GM19463 (cell line): ENCODE measurements around the gene CLNK.
A peak's percentile ranks its signal among the peaks of the same experiment; 100 is the strongest.
"Not testable (repeated sequence)": the region's sequence is repeated elsewhere in the genome, so short reads cannot be mapped to it uniquely, and the experiment has no call there.

Experiments
- ATAC-seq: cut with Tn5 transposase; IDR thresholded peaks from one replicate; pipeline ENCODE4 v1.9.1; 2021; ENCODE audit warnings: mild to moderate bottlenecking, moderate library complexity; ENCODE audit not compliant: unreplicated experiment

The CLNK gene

DNA sequence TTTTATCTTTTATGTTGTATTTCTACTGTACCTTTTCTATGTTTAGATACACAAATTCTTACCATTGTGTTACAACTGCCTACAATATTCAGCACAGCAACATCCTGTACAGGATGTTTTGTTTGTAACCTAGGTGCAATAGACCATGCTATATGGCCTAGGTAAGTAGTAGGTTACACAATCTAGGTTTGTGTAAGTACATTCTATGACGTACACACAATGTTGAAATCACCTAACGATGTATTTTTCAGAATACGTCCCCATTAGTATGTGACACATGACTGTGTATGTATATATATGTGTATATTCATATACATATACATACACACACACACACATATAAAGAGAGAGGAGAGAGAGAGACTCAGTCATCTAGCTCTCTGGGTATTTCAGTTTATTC, 103.5 kb downstream of the CLNK start:
- ATAC-seq = no peak

- no peak for ATAC-seq
Observed at GRCh38 chr4:10579648-10580047, 104.9 kb downstream of the CLNK start.

DNA sequence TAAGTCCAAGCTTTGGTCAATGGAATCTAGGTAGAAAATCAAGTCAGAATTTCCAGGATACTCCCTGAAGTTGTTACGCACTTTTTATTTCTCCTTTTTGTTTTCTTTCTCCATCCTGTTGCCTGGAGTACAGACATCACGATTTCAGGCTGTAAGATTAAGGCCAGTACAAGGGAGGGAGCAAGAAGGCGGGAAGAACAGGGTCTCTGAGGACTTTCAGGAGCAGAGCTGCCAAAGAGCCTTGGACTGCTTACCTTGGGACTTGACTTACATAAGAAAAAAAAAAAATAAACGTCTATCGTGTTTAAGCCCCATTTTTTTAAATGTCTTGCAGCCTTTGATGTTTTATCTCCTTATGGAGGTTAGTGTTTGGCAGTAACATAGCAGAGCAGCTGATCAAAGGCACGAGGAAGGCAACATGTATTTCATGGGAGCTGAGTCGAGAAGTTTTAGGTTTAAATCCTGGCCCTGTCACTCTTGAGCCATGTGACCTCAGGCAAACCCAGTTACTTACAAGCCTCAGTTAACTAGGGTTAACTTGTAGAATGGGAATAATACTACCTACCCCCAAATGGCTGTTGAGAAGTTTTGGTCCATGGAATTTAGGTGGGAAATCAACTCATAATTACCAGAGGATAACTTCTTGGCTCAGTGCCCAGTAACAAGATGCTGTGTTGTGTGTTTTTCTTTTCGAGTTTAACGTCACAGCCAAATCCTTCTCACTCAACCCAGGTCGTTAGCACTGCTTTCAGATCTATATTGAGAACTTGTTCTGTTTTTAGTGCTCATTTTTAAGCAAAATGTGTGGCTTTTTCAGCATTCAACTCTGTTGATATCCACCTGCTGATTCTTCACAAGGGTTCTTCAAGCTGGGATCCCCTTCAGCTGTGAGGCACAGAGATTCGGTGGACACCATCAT, 106.8 kb downstream of the CLNK start:
- ATAC-seq = peak; percentile 58

DNA sequence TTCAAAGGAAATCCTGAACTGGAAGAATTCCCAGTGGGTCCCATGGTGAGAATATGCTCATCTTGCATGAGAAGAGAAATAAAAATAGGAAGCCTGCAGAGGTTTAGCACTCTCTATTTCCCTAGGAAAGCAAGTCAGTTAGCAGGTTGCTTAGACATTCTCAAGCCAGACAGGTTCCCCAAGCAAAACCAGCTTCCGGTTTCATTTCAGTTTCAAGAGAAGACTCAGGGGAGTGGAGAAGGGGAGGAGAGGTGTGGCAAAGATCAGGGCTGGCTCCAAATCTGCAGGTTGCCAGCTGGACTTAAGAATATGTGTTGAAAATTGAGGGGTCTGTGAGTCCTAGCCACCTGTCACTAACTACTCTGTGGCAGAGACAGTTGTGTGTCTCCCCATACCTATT, 107.5 kb downstream of the CLNK start:
- ATAC-seq = peak; percentile 73

DNA sequence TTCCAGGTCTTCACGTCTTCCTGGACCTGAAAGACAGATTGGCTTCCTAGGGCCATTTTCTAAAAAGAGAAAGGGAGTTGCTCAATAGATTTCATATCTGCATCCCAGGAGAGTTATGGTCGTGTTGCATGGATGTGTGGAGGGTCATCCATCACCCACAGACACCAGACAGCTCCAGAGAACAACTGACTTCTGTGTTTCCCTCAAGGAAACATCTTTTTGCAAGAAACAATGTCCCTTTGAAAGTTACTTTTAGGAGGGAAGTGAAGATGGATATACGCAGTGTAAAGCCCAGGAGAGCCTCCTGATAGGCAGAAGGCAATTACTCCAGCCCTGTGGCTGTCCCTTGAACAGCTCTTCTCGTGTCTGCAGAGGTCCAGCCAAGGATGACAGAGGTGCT, 108.3 kb downstream of the CLNK start:
- ATAC-seq = no peak

GRCh38 chr4:10575414-10575813, 109.2 kb downstream of the CLNK start:
- no peak for ATAC-seq

DNA sequence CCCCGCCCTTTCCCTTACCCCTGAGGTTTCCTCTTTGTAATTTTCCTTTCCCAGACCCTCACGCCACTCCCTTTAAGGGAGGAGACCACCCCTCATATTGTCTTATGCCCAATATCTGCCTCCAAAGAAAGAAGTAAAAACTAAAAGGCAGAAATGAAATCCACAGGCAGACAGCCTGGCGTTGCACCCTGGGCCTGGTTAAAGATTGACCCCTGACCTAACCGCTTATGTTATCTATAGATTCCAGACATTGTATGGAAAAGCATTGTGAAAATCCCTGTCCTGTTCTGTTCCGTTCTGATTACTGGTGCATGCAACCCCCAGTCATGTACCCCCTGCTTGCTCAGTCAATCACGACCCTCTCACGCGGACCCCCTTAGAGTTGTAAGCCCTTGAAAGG, 110.0 kb downstream of the CLNK start:
- not testable (repeated sequence) for ATAC-seq

GRCh38 chr4:10571909-10572308, 112.7 kb downstream of the CLNK start:
- no peak for ATAC-seq

DNA sequence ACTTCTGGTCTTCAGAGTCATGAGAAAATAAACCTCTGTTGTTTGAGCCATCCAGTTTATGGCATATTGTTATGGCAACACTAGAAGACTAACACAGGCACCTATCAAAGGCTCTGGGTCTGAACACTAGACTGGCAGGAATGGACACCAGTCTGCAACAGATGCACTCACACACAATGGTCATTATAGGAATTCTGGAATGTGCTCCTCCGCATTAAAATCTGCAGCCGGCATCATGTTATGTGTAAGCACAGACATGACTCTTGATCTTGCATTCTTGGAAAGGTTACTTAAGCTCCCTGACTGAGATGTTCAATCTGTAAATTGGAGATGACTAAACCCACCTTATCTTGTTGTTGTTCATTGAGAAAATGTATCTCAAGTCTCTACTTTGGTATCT, 115.1 kb downstream of the CLNK start:
- no peak for ATAC-seq

DNA sequence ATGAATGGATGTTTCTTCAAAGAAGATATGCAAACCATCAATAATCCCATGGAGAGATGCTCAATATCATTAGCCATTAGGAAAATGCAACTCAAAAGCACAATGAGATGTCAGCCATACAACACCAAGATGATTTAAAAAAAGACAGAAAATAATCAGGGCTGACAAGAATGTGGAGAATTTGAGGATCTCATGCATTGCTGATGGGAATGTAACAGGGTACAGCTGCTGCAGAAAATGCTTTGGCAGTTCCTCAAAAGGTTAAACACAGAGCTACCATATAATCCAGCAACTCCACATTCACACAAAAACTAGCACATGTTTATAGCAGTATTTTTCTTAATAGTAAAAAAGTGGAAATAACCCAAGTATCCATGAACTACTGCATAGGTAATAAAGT, 116.8 kb downstream of the CLNK start:
- ATAC-seq = no peak

DNA sequence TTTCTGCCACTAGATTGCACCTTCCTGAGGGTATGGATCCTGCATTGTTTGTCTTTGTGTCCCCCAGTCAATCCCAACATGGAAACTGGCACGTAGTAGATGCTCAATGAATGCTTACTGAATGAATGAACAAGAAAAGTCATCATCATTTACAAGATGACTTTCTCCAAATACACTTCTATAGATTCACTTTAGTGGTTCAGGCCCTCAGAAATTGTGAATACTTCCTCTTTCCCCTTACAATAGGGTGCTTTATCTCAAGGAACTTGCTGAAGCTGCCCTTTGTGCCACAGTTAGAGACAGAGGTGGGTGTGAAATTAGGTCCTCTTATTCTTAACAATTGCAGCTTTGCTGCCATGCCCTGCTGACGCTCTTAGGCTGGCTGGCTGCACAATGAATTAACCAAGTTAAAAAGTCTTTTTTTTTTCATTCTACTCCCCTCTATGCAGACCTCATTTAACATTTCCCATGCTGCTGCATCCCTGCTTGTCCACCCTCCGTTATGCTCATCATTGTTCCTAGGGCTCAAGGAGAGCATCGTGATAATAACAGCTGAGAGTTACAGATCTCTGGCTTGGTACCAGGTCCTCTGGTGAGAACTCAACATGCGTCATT, 119.3 kb downstream of the CLNK start:
- no peak for ATAC-seq

DNA sequence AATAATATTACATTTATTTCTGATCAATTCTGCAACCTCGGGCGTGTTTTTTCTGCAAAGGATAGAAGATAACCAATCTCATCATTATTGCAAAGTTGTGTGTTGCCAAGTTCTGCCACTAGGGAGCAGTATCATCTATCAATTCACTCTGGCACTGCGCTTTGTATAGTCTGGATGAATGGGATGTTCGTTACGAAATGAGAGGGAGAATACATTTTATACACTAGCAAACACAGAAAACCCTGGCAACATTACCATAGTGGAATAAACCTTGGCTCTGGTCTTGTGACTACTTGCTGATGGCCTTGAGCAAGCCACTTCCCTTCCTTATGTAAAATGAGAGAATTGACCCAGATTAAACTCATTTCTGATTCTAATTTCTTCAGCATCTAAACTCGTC, 129.9 kb downstream of the CLNK start:
- peak; percentile 83 for ATAC-seq

DNA sequence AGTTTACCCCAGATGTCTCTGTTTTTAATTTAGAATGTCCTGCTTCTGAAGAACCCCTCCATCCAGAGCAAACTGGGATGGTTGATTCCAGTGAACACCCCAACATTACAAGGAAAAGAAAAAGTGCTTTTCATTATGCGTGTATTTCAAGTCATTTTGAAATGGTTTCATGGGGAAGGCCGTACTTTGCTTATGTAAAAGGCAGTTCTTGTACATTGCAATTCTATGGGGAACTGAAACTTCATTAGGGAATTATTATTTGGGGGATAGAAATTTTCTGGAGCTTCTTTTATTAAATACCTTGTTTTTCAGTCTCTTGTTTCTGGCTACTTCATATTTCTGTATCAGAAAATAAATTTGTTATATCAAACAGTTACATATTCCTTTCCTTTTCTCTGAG, 130.4 kb downstream of the CLNK start:
- ATAC-seq = no peak

GRCh38 chr4:10552591-10553280, 131.8 kb downstream of the CLNK start:
- ATAC-seq = no peak

DNA sequence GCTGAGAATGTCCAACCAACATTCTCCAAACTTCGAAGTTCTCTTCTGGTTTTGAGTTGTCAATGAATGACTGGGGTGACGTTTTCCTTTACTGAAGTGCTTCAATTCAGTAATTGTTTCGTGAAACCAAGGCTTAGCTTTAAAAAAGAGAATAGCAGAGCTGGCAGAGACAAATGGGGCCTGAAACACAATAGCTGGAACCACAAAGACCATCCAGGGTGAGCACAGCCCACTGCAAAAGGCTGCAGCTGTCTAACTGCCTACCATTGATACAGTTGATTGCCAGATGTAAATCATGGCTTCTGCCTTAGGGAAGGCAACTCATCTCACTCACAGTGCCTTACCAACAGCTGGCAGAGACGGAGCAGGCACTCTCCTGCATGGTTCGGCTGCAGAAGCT, 148.7 kb downstream of the CLNK start:
- no peak for ATAC-seq

- no peak for ATAC-seq
Observed at GRCh38 chr4:10534820-10535219, 149.7 kb downstream of the CLNK start.

- ATAC-seq = no peak
Observed at GRCh38 chr4:10532155-10532554, 152.4 kb downstream of the CLNK start.

- ATAC-seq = no peak
Observed at GRCh38 chr4:10530137-10530786, 154.3 kb downstream of the CLNK start.

DNA sequence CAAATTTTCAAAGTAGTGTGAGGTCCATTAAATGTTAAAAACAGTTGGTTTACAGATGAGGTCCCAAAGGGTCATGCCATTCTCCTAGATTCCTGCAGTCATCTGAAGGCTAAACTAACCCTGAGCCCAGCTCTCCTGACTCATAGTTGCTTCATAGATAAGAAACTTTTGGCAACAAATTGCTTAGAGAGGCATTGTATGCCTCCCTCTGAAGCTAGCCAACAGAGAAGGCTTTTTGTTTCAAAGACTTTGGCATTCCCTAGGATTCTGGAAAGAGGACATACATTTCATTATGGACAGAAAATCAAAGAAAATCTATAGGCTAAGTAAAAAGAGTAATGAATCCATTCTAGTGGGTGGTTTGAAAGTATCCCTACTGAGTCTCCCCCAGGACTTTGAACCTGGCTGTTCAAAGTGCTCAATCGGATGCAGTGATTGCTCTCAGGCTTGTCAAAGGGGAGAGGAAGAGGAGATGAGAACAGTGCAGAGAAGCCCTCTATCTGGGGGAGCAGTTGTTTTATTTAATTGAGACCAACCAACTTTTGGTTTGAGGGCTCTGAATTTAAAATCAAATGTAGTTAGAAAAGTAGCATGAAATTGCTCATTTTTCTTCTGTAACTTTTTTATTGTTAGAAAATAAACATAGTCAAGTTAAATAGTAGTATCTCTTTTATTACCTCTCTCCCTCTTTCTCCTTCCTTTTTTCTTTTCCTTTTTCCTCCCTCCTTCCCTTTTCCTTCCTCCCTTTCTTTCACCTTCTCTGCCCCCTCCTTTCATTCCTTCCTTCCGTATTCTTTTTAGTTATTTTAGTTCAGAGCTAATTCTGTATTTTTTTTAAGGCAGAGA, 155.1 kb downstream of the CLNK start:
- ATAC-seq = no peak

DNA sequence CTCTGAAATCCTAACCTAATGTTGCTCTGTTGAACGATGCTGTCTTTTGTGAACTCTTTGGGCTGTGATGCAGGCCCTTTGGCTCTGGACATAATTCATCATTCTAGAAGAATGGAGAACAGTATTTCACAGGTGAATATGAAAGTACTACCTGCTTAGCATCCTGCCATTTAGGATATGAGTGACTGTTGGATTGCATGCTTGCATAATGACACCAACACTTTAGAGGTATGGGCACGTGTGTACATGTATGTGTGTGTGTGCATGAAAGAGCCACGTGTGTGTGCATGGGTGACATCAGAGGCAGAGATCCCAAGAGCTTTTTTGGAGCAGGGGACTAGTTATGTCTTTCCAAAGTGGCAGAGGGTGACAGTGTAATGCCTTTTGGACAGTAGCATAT, 157.1 kb downstream of the CLNK start:
- no peak for ATAC-seq
